ENCODE data around the gene C22orf15.
A peak's percentile ranks its signal among the peaks of the same experiment; 100 is the strongest.

The C22orf15 gene

GRCh38 chr22:23751441-23751996 lies 11.3 kb upstream of the C22orf15 start:
- no peak for DNase-seq

DNA sequence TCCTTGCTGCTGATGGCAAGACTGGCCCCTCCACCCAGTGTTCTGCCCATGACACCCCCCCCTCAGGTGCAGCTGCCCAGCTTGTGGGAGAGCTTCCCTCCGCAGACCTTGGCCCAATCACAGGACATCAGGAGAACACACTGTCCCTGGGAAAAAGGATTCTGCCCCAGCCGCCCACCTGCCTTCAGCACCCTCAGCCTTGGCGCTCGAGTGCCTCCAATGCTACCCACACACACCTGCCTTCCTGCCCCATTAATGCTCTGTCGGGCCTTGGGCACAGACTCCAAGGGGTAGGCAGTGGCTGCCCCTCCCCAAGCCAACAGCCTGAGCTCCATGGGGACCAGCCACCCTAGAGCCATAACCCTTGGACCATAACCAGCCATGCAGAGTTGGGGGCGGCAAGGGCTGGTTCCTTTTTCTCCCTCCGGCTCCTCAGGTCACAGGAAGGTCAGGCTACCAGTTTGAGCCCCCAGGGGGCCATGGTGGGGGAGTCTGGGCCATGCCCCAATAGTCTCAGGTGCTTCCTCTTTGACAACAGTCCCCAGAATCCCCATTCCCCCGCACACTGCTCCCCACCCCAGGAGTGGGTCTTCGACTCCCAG lies 10.6 kb upstream of the C22orf15 start:
- DNase-seq, result no peak

GRCh38 chr22:23752750-23753149 lies 10.0 kb upstream of the C22orf15 start:
- DNase-seq, result no peak

GRCh38 chr22:23753385-23753784 lies 9.4 kb upstream of the C22orf15 start:
- no peak for DNase-seq

DNA sequence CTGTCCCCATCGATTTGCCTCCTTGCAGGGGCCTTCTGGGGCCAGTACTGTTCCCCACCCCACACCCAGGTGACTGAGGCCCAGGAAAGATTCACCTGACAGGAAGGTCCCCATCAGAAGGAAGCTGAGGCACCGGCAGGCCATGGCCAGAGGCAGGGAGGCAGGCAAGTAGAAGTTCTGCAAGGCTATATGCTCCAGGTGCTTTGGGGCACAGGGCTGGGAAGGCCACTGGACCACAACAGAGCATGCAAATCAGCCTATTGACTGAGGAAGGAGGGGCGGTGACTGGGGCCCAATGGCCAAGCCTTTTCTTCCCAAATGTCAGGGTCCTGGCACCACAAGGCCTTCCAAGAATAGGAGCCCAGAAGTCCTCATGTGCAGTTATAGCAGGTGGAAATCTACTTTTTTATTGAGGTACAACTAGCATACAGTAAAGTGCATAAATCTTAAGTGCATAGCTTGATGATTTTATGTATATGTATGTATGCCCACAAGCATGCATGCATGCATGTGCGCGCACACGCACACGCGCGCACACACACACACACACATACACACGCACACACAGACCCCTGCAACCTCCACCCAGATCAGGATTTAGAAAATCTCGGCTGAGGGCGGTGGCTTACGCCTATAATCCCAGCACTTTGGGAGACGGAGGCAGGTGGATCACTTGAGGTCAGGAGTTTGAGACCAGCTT lies 8.4 kb upstream of the C22orf15 start, which contains the start of gene VPREB3:
Gene VPREB3, minus strand, starts transcription at position 206 of the 700 bp plus-strand sequence. Its CDS starts 62 bp downstream, at position 144.
- DNase-seq, result no peak

DNA sequence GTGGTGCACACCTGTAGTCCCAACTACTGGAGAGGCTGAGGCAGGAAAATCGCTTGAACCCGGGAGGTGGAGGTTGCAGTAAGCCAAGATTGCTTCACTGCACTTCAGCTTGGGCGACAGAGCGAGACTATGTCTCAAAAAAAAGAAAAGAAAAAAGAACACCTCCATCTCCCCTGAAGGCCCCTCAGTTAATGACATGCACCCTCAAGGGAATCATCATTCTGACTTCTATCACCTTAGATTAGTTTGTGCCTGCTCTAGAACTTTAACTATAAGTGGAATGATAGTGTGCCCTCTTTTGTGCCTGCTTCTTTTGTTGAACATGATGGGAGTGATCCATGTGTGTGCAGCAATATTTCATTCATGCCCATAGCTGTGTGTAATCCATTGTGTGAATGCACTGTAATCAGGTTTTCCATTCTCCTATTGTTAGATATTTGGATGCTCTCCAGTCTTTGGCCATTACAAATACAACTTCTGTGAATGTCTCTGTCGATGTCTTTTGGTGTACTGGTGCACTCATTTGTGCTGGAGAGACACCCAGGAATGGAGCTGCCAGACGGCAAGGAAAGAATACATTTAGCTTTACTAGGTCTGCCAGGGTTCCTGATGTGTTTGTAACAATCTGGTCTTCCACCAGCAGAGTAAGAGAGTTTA lies 7.7 kb upstream of the C22orf15 start:
- no peak for DNase-seq

GRCh38 chr22:23755711-23756110 lies 7.1 kb upstream of the C22orf15 start:
- no peak for DNase-seq

GRCh38 chr22:23756891-23757290 lies 5.9 kb upstream of the C22orf15 start:
- DNase-seq, result no peak

GRCh38 chr22:23759566-23759965 lies 3.2 kb upstream of the C22orf15 start:
- DNase-seq, result no peak

DNA sequence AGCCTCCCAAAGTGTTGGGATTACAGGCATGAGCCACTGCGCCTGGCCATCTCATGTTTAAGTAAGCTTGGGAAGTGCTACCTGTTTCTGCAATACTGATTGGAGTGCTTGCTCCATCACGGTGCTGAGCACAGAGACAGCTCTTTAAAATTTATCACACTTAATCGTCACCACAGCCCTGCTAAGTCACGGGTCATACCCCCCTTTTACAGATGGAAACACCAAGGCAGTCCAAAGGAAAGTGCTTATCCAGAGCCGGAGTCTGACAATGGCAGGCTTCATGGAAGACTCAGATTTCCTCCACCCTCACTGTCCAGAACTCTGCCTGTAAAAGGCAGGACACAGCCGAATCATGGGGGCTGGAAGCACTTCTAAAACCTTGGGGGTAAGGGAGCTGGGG lies 2.7 kb upstream of the C22orf15 start:
- no peak for DNase-seq

DNA sequence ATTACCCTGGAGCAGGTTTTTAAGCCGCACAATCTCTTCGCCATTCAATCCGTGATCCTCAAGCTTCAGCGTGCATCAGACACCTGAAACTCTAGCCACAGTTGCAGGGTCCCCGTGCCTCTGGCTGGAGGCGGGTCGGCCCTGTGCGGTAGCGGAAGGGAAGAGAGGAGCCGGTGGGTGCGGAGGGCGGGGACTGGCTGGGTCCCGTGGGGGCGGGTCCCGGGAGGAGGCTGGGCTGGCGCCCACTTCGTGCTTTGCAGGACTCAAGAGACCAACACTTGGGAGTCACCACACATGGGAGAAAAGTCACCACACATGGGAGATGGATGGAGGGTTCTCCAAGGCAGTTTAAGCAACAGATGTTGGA lies 772 bp downstream of the C22orf15 start:
- DNase-seq, result peak; percentile 60

DNA sequence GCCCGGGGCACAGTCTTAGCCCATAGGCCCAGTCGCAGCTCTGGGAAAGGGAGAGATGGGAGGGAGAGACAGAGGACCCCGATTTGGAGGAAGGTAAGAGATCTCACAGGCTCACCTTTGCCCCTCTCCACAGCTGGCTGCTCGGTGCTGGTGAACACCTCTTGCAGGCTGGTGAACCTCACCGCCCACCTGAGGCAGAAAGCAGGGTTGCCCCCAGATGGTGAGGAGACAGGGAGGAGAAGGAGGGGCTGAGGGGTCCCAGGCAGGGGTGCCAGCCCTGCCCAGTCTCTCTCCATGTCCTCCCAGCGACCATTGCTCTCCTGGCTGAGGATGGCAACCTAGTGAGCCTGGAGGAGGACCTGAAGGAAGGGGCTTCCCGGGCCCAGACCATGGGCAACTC lies 1.2 kb downstream of the C22orf15 start:
- no peak for DNase-seq

- DNase-seq, result no peak
Measured at GRCh38 chr22:23764899-23765881, 2.4 kb downstream of the C22orf15 start.

- DNase-seq, result no peak
Measured at GRCh38 chr22:23767303-23767672, 4.5 kb downstream of the C22orf15 start.

DNA sequence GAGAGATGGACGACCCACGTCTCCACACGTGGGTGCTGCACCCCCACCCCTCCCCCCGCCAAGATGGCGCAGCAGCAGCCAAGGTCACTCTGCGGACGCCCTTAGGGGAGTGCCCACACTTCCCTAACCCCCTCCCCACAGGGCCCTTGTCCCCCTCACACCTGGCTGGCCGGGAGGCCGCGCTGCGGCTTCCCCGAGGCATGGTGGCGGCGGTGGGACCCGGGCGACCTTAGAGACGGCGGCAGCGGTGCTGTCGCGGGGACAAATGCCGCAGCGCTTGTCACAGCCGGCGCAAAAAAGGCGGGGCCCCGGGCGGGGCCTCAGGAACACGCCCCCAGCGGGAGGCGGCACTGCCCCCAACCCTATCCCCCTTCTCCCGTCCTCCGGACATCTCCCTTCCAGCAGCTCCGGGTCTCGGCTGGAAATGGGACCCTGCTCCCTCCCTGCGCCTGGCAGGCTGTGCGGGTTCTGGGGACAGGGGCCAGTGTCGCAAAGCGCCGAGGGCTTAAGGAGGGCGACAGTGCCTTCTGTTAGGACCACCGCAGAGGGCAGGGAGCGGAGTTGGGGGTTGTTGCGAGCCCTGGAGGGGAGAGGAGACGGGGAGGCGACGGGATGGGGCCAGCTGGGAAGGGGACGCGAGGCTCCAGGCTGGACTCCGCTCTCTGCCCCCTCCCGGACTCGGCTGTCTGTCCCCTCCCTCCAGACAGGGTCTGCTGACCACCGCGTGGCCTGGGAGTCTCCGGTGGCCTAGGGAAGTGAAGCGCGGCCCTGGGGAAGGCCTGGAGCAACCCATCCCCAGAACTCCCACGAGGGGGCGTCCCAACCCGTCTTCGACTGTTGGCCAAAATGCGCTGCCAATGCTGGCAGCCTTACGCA lies 5.1 kb downstream of the C22orf15 start, which contains the start of gene CHCHD10:
Gene CHCHD10, minus strand, starts transcription at position 300 of the 876 bp plus-strand sequence. Its CDS starts 98 bp downstream, at position 202.
- DNase-seq, result peak; percentile 79

DNA sequence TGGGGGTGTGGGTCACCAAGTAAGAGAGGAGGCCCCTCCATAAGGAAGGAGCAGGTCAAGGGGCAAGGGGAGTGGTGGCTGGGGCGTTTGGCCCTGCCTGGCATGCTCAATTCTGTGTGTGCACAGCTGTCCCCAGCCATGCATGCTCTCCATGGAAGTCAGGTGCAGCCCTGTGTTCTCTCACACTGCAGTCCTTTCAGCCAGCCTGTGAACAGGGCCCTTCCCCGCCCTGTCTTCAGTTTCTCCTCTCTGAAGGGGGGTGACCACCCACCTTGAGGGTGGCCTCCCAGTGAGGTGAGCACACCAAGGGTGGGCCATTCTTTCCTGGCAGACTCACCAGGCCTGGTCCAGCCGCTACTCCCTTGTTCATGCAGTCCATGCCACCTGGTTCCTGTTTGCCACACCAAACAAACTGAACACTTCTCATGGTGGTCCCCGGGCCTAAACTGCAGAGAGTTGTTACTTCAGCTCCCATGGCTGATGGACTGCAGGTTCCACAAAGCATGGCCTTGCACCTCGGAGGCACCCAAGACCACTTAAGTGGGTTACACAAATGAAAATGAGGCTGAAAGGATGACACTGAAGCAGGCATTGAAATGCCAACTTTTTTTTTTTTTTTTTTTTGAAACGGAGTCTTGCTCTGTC lies 6.7 kb downstream of the C22orf15 start:
- no peak for DNase-seq

DNA sequence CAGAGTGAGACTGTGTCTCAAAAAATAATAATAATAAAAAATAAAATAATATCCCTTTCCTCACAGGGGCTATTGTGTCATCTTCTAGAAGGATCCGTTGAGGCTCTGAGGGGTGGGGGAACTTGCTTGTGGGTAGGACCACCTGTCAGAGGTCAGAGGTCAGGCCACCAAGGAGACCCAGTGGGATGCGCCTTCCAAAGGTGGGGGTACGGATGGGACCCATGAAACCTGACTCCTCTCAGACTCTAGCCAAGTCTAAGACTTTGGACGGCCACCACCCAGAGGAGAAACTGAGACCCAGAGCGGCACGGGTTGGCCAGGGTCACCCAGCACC lies 9.5 kb downstream of the C22orf15 start:
- DNase-seq, result no peak

DNA sequence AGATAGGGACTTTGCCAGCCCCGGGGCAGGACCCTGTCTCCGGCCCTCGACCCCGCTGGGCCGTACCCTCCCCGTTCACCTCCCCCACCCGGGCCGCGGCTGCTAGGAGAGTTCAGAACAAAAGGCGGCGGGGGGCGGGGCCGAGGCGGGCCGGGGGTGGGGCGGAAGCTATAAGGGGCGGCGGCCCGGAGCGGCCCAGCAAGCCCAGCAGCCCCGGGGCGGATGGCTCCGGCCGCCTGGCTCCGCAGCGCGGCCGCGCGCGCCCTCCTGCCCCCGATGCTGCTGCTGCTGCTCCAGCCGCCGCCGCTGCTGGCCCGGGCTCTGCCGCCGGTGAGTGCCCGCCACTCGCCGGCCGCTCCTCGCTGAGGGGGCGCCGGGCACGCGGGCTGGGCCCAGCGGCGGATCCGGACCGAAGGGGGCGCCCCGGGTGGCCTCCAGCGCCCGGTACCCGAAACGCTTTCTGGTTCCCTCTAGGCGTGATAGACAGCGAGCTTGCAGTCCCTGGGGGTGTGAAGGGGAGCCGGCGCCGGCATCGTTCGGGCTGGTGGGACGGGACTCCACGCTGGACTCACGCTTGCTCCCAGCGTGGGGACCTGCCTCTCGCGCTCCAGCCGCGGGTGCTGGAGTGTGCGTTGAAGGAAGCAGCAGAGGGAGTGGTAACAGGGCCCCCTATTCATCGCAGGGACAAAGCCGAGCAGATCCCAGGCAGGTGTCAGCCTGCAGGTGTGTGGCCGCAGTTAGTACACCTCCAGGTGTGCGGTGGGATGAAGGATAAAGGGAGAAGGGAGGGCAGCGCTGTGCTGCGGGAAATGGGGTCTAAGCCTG lies 10.1 kb downstream of the C22orf15 start, which contains the start of gene MMP11:
Gene MMP11, plus strand, starts transcription at position 201 of the 825 bp plus-strand sequence. Its CDS starts 22 bp downstream, at position 223.
- DNase-seq, result peak; percentile 54

DNA sequence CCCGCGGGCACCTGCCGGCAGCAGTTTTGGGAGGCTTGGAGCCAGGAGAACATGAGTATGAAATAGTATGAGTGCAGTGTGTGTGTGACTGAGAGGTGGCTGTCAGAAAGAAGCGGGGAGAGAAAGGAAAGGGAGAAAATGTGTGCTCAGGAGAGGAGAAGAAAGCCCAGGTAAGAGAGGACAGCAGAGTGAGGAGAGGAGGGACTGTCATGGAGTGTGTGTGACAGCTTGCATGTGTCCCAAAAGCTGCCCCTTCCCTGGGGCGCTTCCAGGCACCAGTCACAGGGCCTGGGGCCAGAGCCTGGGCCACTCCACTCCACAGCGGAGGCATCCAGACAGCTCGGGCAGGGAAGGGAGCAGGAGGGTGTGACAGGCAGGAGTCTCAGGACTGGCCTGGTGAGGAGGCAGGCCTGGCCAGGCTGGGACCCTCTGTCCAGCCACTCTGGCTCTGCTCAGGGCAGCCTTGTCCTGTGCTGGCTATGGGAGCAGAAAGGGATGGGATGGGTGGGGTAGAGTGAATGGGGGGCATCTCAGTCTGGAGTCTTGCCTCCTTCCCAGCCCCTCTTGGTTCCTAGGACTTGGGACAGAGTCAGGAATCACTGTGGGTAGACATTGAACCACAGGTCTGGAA lies 10.8 kb downstream of the C22orf15 start:
- no peak for DNase-seq

Data from stimulated activated CD4-positive, alpha-beta T cell treated with anti-CD3 and anti-CD28 coated beads, Interleukin-4, amount 100 ng/mL, for 24 hours (primary cell).